Measurements from ENCODE around the gene GIMAP8.
"Not testable (repeated sequence)": the region's sequence is repeated elsewhere in the genome, so short reads cannot be mapped to it uniquely, and the experiment has no call there.

GIMAP8 gene

GRCh38 chr7:150464962-150465361 is 14.5 kb downstream of the GIMAP8 start:
- no peak for DNase-seq (ENCODE audit: low read depth)

DNA sequence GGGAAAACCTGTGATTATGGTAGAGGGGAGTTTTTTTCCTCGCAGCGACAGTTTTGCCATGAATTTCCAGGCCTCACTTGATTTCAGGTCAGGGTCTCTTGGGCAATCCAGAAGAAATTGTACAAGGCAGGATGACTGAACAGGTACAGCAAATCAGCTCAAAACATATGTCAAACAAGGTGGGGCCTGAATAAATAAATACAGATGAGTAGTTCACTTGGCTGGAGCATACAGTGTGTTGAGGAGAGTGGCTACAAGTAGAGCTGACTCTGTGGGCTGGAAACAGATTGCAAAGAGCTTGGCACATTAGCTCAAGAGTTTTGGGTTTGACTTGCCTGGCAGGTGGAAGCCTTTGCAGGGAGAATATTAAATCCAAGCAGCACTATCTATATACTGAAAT is 15.0 kb downstream of the GIMAP8 start:
- no peak for DNase-seq (ENCODE audit: low read depth)

- no peak for DNase-seq (ENCODE audit: low read depth)
Observed at GRCh38 chr7:150466477-150466876, 16.0 kb downstream of the GIMAP8 start.

DNA sequence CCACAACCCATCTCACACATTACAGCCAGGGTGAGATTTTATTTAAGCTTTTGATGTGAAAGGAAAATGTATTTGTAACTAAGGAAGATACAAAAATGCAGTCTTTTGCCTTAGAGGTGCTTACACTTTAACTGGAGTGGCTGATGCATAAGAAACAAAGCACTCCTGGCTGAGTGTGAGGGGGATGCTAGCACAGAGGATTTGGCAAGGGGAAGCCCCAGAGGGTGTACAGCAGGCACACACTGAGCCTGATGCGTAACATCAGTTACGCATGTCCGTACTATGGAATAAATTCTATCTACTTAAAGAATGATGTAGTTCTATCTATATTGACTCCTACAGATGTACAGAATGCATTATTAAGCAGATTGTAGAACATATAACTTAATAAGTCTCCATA is 17.8 kb downstream of the GIMAP8 start:
- no peak for DNase-seq (ENCODE audit: low read depth)

DNA sequence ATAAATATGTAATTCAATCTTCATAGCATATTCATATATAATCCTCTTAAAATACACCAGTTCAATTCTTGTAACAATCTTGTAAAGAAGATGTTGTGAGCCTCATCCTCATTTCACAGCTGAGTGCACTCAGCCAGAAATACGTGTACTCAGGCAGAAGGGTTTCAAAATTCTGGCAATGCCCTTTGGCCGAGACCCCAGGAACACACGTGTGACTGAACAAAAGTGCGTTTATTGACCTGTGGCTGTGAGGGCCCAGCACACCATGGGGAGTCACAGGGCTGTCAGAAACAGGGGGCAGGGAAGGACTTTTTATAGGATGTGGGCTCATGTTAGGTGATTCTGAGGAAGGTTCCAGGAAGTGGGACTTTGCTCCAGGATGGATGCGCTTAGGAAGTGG is 21.5 kb downstream of the GIMAP8 start:
- no peak for DNase-seq (ENCODE audit: low read depth)

DNA sequence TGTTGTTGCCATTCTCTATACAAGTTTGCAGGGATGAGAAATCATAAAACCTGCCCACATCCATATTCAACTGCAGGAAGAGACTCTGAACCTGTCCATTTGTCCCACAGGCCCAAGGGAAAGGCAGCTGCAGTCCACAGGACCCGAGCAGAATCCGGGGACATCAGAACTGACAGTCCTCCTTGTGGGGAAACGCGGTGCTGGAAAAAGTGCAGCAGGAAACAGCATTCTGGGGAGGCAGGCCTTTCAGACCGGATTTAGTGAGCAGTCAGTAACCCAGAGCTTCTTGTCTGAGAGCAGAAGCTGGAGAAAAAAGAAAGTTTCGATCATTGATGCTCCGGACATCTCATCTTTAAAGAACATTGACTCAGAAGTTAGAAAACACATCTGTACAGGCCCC is 23.5 kb downstream of the GIMAP8 start:
- DNase-seq (ENCODE audit: low read depth), result no peak

GRCh38 chr7:150476285-150476684 is 25.9 kb downstream of the GIMAP8 start:
- no peak for DNase-seq (ENCODE audit: low read depth)

DNA sequence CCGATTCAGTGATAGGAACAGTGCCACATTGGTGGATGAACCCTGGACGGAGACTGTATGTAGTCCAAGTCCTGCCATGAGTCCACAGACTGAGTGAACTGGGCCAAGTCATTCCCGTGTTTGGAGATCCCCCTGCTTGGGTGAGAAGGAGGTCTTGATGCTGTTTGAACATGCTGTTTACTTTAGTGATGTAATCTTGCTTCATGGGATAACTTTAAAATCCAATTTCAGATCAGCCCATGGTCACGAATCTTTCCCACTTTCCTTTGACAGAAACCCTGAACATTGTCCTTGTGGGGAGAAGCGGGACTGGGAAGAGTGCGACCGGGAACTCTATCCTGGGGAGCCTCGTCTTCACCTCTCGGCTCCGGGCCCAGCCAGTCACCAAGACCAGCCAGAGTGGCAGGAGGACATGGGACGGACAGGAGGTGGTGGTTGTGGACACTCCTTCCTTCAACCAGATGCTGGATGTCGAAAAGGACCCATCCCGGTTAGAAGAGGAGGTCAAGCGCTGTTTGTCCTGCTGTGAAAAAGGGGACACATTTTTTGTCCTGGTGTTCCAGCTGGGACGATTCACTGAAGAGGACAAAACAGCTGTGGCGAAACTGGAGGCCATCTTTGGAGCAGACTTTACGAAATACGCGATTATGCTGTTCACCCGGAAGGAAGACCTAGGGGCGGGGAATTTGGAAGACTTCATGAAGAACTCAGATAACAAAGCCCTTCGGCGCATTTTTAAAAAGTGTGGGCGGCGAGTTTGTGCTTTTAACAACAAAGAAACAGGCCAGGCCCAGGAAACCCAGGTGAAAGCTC is 26.6 kb downstream of the GIMAP8 start:
- DNase-seq (ENCODE audit: low read depth), result no peak

- DNase-seq (ENCODE audit: low read depth), result no peak
Observed at GRCh38 chr7:150479023-150479716, 28.7 kb downstream of the GIMAP8 start.

GRCh38 chr7:150481186-150481920 is 30.9 kb downstream of the GIMAP8 start:
- DNase-seq (ENCODE audit: low read depth), result no peak

DNA sequence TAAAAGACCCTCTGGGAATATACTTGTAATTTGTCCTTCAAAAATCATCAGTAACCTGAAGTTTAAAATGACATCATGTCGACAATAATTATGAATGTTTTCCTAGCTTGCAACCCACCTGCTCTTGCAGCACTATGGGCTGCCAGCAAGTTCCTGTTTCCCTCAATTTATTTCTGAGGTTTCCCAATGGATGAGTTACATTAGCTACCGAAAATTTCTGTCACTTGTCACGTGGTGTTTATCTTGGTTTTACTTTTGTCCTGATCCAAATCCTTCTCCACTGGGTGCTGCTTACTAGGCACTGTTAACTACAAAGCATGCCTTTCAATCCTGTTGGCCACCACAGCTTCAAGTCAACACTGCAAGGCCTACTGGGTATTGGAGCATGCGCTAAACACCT is 31.5 kb downstream of the GIMAP8 start:
- no peak for DNase-seq (ENCODE audit: low read depth)

GRCh38 chr7:150483514-150483913 is 33.1 kb downstream of the GIMAP8 start:
- DNase-seq (ENCODE audit: low read depth), result not testable (repeated sequence)

GRCh38 chr7:150484071-150484470 is 33.6 kb downstream of the GIMAP8 start:
- DNase-seq (ENCODE audit: low read depth), result not testable (repeated sequence)

GRCh38 chr7:150487625-150488024 is 37.2 kb downstream of the GIMAP8 start:
- DNase-seq (ENCODE audit: low read depth), result no peak

DNA sequence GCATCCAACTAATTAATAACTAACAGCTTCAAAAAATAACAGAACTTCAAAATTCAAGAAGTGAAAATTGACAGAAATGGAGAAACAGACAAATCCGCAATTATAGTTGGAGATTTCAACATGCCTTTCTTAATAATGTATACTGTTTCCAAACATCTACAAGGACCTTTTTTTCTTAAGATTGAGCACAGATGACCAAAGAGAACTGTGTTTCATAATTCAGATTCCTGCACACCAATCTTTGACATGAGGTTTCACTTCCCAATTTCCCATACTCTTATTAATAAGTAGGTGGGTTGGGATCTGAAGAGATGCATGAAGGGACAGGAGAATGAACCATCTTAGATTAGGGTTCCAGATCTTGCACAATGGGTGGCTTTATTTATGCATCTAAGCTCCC is 39.4 kb downstream of the GIMAP8 start:
- no peak for DNase-seq (ENCODE audit: low read depth)

- not testable (repeated sequence) for DNase-seq (ENCODE audit: low read depth)
Observed at GRCh38 chr7:150493442-150493841, 43.0 kb downstream of the GIMAP8 start.

- no peak for DNase-seq (ENCODE audit: low read depth)
Observed at GRCh38 chr7:150502519-150502918, 52.1 kb downstream of the GIMAP8 start.

DNA sequence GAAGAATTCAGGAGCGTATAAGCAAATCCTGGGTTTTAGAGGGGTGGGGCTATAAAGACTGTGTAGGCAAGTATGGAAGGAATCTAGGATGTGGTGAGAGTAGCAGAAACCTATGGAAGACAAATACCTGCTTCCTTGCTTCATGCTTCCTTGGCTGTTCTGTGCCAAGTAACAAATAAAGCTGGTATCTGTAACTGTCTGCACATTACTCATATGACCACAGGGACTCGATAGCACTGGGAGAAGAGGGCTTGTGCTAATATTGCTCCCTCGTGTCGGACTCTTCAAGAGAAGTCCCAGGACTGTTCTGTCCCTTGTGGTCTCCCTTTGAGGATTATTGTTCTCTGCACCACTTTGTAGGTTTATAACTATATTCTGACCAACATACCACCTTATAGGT is 52.7 kb downstream of the GIMAP8 start:
- no peak for DNase-seq (ENCODE audit: low read depth)

DNA sequence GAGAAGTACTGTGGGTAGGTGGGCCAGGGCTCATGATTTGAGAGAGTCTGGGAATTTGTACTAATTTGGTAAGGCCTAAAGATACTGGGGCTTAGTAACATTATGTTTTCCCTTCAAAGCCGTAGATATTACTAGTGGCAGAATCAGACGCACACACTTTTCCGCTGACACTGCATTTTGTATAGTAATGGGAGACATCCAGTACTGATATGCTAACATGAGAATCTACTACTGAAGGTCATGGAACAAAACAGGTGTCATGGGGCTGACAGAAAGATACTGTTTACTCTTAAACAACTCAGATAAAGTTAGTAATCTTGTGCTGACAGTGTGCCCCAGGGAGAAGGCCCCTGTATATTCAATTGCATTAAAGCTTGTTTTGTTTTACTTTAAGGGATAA is 53.2 kb downstream of the GIMAP8 start:
- no peak for DNase-seq (ENCODE audit: low read depth)

GRCh38 chr7:150507947-150508602 is 57.6 kb downstream of the GIMAP8 start:
- no peak for DNase-seq (ENCODE audit: low read depth)

- no peak for DNase-seq (ENCODE audit: low read depth)
Observed at GRCh38 chr7:150511048-150511447, 60.6 kb downstream of the GIMAP8 start.

GRCh38 chr7:150513758-150514157 is 63.3 kb downstream of the GIMAP8 start:
- DNase-seq (ENCODE audit: low read depth), result no peak
